Stimulated activated CD8-positive, alpha-beta memory T cell treated with anti-CD3 and anti-CD28 coated beads, Interleukin-15, amount 100 ng/mL, for 24 hours (primary cell): Measurements from ENCODE around the gene CDC6.
"Not testable (repeated sequence)": the region's sequence is repeated elsewhere in the genome, so short reads cannot be mapped to it uniquely, and the experiment has no call there.

ENCODE experiments used
- DNase-seq: peaks from one replicate; pipeline ENCODE4 v3.0.0-alpha.2; 2020; ENCODE audit warnings: low read depth

CDC6 gene

GRCh38 chr17:40287159-40287493 is 553 bp upstream of the CDC6 start:
- DNase-seq: no peak

DNA sequence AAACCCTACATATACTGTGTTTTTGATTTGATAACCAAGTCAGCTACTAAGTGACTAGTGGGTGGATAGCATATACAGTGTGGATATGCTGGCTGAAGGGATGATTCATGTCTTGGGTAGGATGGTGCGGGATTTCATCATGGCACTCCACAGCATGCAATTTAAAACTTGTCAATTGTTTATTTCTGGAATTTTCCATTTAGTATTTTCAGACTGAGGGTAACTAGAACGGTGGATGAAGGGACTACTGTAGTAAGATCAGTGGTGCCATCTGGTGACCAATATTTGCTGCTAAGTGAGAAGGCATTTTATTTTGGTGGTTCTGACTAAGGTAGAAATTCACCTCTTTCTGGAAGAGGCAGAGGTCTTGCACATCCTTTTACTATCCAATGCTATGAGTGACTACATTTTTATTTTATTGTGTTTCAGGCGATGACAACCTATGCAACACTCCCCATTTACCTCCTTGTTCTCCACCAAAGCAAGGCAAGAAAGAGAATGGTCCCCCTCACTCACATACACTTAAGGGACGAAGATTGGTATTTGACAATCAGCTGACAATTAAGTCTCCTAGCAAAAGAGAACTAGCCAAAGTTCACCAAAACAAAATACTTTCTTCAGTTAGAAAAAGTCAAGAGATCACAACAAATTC is 3.1 kb downstream of the CDC6 start:
- no peak for DNase-seq

DNA sequence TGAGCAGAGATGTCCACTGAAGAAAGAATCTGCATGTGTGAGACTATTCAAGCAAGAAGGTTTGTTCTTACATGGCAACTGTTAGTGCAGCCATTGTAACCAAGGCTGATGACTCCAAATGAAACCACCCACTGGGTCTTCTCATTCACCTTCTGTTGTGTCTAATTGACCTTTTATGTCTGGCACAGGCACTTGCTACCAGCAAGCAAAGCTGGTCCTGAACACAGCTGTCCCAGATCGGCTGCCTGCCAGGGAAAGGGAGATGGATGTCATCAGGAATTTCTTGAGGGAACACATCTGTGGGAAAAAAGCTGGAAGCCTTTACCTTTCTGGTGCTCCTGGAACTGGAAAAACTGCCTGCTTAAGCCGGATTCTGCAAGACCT is 3.6 kb downstream of the CDC6 start:
- no peak for DNase-seq

GRCh38 chr17:40293363-40293762 is 5.7 kb downstream of the CDC6 start:
- no peak for DNase-seq

DNA sequence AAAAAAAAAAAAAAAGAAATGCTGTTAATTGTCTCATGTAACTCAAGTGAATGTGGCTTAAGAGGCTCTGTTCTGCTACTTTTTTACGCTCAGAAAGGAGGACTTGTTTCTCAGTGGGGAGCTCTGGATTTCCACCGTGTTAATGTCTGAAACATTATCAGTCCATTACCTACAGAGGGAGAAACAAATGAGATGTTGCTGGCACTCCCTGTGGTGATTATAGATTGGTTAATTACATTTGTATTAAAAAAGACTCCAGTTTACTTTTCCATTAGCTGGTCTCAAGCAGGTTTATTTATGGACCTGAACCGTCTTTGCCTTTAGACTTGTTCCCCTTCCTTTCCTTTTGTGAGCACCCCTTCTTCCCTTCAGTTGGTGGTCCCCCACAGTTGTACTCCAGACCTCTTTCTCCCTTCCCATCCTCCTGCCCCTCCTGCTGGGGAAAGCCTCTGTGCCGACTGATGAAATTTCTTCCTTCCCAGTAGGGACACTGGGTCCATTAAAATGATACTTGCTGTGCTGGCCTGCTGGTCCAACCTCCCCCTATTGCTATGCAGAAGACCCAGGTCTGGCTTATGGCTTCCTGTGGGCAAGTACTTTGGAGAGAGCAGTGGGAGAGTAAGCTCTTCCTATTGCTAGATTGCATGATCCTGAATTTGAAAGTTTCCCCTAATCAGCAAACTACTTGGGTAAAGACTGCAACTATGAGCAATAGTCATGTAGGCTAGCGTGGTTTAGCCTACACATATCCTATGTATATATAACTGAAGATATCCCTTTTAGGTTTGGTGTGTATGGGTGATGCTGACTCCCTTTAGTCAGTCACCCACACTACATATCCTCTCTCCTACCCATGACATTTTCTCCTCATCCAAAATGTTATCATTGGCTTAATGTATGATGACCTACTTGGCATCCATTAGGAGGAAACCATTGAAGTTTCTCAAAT is 8.1 kb downstream of the CDC6 start:
- no peak for DNase-seq

DNA sequence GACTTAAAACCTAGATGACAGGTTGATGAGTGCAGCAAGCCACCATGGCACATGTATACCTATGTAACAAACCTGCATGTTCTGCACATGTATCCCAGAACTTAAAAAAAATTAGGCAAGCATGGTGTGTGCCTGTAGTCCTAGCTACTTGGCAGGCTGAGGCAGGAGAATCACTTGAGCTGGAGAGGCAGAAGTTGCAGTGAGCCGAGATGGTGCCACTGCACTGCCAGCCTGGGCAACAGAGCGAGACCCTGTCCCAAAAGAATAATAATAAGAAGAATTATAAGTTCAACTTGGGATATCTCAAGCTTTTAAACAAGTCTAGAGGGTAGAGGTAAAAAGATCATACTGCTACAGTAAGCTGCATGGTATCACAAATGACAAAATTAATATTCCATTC is 9.8 kb downstream of the CDC6 start:
- no peak for DNase-seq

DNA sequence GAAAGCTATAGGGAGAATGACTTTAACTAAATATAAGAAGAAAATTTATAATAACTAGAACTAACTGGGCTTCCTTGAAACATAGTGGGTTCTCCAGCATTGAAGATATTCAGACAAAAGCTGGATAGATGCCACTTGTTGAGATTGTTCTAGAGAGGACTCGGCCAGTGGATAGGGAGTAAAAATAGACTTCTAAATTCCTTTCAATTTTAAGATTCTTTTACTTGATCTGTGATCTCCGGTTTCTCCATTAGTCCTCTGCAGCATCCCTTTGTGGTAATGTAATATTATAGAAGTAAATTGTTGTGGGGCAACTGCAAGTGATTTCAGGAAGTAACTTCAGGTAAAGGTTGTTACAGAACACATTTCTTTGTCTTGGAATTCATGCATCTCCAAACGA is 11.0 kb downstream of the CDC6 start:
- DNase-seq: no peak

DNA sequence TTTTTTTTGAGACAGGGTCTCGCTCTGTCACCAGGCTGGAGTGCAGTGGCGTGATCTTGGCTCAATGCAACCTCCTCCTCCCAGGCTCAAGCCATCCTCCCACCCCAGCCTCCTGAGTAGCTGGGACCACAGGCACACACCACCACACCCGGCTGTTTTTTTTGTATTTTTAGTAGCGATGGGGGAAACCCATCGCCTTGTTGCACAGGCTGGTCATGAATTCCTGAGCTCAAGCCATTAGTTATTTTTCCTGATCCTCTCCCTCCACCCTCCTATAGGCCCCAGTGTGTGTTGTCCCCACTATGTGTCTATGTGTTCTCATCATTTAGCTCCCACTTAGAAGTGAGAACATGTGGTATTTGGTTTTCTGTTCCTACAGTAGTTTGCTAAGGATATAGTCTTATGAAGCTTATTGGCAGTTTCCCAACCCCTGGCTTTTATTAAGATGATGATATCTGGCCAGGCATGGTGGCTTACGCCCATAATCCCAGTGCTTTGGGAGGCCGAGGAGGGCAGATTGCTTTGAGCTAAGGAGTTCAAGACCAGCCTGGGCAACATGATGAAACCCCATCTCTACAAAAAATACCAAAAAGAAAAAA is 11.6 kb downstream of the CDC6 start:
- not testable (repeated sequence) for DNase-seq

GRCh38 chr17:40301315-40301714 is 13.6 kb downstream of the CDC6 start:
- no peak for DNase-seq

- DNase-seq: no peak
These were observed 15.5 kb downstream of the CDC6 start for GRCh38 chr17:40303009-40303657.

DNA sequence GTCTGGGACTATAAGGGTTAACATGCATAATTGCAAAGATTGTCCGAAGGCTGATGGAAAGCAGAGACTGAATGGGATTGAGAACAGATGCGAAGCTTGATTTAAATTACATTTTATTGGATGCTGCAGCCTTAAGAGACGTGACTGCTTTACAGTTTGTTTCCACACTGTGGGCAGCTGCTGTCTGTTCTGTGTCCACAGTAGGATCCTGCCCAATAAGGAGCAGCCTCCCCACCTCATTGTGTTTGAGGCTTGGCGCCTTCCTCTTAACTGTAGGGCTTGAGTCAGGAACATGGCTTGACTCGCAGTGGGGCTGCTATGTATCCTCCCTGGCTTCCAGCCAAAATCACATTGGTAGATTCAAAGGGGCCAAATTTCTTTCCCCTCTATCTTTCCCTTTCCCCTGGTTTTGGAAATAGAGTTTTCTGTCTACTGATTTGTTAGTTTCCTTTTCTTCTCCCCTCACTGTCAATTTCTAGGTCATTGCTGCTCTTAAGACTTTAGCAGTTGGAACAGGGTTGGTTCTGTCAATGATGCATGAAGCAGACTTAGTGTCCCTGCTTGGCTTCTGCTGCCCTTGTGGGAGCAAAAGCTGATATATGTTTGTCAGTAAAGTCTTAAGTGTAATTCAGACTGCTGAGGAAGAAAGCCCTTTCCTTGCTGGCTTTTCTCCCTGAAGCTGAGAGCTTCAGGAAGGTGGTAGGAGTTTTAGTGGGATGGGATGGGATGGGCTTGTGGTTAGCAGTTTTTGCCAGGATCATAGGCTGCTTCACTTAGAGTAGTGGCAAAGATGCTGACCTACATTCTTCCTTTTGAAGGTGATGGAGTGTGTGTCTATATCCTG is 16.3 kb downstream of the CDC6 start:
- DNase-seq: no peak

DNA sequence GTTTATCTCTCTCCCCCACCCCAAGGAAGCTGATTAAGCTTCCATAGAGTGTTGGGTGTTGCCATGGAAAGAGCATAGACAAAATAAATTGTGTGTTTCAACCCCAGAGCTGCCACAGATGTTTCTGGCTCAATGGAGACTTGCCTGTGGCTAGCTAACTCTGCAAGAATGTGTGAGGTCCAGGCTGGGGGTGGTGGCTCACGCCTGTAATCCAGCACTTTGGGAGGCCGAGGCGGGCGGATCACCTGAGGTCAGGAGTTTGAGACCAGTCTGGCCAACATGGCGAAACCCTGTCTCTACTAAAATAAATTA is 16.8 kb downstream of the CDC6 start:
- not testable (repeated sequence) for DNase-seq

GRCh38 chr17:40304866-40305265 is 17.2 kb downstream of the CDC6 start:
- not testable (repeated sequence) for DNase-seq

GRCh38 chr17:40306395-40306794 is 18.7 kb downstream of the CDC6 start:
- DNase-seq: no peak

GRCh38 chr17:40307001-40307730 is 19.5 kb downstream of the CDC6 start:
- no peak for DNase-seq

DNA sequence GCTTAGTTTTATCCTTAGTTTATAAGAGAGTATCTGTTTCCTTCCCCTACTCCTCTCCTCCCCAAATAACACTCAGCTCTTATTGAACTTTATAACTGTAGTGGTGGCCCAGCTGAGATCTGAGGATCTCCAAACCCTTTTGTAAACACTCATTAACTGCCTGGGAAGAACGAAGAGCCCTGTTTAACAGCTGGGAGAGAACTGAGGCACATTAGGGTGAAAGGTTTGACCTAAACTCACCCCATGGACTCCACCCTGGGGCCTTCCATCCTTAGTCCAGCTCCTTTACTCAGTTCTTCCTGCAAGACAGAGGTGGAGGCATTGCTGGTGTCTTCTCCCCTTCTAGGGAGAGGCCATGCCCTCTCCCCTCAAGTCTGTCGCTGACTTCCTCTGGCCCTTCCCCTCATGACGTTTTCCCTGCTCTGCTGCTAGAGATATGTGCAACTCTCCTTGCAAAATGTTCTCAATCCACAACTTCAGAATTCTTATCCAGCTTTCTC is 20.1 kb downstream of the CDC6 start:
- no peak for DNase-seq

- no peak for DNase-seq
These were observed 21.6 kb downstream of the CDC6 start, which contains the start of gene RARA for GRCh38 chr17:40309031-40309948. Gene RARA (plus strand): TSS chr17:40309180. CDS start chr17:40331219, 22,039 bp downstream.

- DNase-seq: no peak
These were observed 22.4 kb downstream of the CDC6 start for GRCh38 chr17:40309949-40310510.

- DNase-seq: no peak
These were observed 23.3 kb downstream of the CDC6 start for GRCh38 chr17:40310882-40311391.
